IPS DF 4.7 (cell line): ENCODE data around the gene RPP40.
A peak's percentile ranks its signal among the peaks of the same experiment; 100 is the strongest.
"Not testable (repeated sequence)": the region's sequence is repeated elsewhere in the genome, so short reads cannot be mapped to it uniquely, and the experiment has no call there.

Source experiments
- DNase-seq: peaks from one replicate; pipeline ENCODE4 v3.0.0-alpha.2; 2013; ENCODE audit warnings: low spot score; ENCODE audit errors: extremely low read depth

Gene RPP40, protein sequence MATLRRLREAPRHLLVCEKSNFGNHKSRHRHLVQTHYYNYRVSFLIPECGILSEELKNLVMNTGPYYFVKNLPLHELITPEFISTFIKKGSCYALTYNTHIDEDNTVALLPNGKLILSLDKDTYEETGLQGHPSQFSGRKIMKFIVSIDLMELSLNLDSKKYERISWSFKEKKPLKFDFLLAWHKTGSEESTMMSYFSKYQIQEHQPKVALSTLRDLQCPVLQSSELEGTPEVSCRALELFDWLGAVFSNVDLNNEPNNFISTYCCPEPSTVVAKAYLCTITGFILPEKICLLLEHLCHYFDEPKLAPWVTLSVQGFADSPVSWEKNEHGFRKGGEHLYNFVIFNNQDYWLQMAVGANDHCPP

DNA sequence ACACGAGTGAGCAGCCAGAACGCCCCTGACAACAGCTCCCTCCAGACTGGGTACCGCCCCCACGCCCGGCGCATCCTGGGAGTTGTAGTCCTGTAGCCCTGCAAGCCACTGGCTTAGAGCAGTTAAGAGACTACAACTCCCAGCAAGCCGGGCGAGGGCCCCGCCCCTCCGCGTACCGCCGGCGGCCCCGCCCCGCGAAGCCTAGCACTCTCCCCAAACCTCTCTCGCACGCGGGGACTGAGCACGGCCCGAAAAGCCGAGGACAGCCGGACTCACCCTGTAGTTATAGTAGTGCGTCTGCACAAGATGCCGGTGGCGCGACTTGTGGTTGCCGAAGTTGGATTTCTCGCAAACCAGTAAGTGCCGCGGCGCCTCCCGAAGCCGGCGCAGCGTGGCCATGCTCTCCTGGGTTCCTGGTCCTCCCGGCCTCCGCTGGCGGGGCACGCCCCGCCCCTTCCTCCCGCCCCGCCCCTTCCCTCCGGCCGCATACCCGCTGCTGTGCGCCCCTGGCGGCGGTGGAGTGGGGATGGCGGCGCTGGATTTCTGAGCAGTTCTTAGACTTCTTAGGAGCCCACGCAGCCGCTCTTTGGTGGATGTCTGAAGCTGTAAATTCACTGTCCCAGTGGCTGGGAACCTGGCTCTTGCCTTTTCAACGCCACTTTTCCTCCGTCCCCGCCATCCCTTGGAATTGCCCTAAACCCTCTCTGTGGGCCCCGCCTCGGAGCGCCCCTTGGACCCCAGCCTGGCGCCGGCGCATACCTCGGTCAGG is at the start of gene RPP40:
Gene RPP40 (minus strand): TSS at position 434 of the 769 bp plus-strand sequence. CDS start 35 bp downstream, at position 399.
- peak; percentile 74 for DNase-seq

- no peak for DNase-seq
Measured at GRCh38 chr6:5053038-5053437, 49.2 kb upstream of the RPP40 start.

- DNase-seq: no peak
Measured at GRCh38 chr6:5051394-5051793, 47.6 kb upstream of the RPP40 start.

GRCh38 chr6:5050009-5050408 is 46.2 kb upstream of the RPP40 start:
- DNase-seq: no peak

- no peak for DNase-seq
Measured at GRCh38 chr6:5046430-5046829, 42.6 kb upstream of the RPP40 start.

- DNase-seq: no peak
Measured at GRCh38 chr6:5045416-5045815, 41.6 kb upstream of the RPP40 start.

DNA sequence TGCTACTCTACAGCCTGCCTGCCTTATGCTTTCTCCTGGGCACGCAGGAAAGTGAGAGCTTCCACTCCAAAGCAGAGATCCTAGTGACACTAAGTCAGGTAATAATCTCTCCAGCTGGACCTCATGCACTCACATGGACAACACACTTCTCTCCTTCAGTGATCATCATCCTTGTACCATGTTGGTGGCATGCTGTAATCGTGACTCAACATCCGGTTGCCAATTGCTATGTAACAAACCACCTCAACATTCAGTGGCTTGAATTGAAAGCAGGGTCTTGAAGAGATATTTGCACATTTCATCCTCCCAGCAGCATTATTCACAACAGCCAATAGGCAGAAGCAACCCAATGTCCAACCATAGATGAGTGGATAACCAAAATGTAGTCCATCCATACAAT is 41.0 kb upstream of the RPP40 start:
- no peak for DNase-seq

GRCh38 chr6:5042436-5042835 is 38.6 kb upstream of the RPP40 start:
- no peak for DNase-seq

- no peak for DNase-seq
Measured at GRCh38 chr6:5041955-5042354, 38.1 kb upstream of the RPP40 start.

DNA sequence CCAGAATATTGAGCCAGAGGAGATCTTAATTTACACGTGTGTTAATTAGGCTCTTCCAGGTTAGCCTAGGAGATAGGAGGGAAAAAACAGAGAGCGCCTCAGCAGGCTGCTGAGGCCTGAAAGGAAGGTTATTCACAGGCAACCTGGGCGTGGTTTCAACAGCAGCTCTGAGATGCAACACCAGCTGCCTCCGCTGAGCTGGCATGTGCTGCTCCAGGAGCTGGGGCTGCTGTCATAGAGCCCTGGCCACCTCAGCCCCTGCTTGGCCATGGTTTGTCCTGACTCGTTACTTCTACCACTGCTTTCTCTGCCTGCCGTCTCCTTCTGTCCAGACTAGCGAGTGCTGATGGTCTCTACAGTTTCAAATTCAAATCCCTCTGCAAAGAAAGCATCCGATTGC is 32.4 kb upstream of the RPP40 start:
- no peak for DNase-seq

DNA sequence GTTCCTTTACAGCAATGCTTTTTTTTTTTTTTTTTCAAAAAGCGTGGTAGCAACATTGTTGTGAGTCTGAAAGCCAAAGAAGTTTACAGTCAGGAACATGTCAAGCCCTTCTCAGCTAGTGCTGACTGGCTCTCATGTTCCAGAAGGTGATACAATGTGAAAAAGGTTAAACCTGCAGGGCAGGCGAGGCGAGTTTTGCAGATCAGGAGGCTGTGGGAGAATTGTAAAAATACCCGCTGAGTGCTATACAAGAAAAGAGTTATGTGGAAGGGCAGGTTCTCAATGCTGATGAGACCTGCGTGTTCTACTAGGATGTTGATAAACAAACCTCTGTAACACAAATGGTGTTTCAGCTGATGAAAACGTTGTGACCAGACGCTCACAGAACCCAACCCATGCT is 30.9 kb upstream of the RPP40 start:
- DNase-seq: no peak

GRCh38 chr6:5034328-5034727 is 30.5 kb upstream of the RPP40 start:
- no peak for DNase-seq

GRCh38 chr6:5033214-5033904 is 29.5 kb upstream of the RPP40 start:
- DNase-seq: not testable (repeated sequence)

DNA sequence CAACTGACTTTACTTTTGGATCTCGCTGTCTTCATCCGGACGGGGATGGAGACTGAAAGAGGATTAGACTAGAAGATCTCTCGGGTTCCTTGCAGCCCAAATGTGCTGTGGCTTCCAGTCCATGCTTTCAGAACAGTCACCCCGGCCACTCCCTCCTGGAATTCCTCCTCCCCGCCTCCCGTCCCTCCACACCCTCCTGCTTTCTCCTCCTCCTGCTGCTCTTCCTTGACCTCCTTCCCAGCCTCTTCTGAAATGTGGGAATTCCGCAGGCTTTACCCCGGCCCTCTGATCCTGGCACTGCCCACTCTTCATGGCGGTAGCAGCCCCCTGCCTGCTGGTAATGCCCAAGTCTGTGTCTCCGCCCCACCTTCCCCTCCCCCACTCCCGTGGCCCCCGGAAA is 28.9 kb upstream of the RPP40 start:
- DNase-seq: not testable (repeated sequence)

GRCh38 chr6:5031150-5031549 is 27.3 kb upstream of the RPP40 start:
- no peak for DNase-seq

DNA sequence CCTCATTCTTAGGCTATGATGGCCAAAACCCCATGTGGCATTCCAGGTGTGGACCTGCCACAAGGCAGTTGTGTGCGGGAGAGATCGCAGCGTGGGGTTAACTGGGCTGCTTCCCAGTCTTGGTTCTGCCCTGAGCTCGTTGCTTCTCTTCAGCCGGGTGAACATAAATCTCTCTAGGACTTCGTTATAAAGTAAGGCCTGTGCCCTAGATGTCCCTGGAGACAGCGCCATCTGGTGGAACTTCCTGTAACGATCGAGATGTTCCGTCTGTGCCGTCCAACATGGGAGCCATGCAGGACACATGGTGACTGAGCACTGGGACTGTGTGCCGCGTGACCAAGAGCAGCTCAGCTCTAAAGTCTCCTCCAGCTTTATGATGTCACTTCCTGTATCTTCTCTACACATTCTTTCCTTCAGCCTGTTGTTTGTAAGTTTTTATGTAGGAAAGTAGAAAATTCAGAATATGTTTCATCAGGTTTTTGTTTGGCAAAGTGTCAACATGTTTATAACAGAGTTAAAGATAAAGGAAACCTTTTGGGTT is 26.8 kb upstream of the RPP40 start:
- peak; percentile 91 for DNase-seq

GRCh38 chr6:5029609-5030008 is 25.8 kb upstream of the RPP40 start:
- no peak for DNase-seq

- no peak for DNase-seq
Measured at GRCh38 chr6:5028921-5029320, 25.1 kb upstream of the RPP40 start.

GRCh38 chr6:5028301-5028700 is 24.5 kb upstream of the RPP40 start:
- DNase-seq: no peak

DNA sequence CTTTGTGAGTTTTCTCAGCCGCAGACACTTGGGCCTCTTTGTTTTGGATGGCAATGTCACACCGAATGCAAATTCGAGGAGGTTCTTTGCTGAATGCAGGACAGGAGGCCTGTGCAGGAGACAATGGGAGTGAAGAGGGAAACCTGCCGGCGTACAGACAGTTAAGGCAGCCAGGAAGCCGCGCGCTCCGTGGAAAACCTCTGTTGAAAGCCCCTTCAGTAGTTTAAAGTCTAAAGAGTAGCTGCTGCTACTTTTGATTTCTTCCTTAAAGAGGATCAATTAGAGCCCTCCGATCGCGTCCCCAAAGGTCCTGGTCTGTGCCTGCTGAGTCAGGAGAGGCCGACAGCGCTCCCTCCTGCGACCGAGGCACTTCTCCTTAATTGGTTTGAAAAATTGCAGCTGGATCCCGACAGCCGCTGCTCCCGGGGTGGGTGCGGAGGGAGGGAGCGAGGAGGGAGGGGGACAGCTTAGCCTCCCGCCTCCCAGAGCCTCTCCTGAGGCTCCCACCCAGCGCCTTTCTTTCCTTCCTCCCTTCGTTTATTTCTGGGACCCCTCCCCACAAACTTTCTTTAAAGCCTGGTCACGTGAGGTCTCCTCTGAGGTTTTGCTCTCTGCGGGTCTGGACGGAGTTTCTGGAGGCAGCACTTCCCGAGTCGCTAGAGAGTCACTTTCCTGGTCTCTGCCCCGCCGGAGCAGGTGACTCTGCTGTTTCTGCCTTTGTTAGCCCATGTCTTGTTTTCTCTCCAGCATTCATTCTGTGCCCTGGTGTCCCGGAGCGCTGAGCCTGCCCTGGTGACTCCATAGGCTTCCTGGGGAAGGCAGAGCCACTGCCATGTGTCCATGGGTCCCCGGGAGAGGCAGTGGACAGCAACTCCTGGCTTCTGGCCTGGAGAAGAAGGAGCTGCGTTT is 22.3 kb upstream of the RPP40 start:
- no peak for DNase-seq

DNA sequence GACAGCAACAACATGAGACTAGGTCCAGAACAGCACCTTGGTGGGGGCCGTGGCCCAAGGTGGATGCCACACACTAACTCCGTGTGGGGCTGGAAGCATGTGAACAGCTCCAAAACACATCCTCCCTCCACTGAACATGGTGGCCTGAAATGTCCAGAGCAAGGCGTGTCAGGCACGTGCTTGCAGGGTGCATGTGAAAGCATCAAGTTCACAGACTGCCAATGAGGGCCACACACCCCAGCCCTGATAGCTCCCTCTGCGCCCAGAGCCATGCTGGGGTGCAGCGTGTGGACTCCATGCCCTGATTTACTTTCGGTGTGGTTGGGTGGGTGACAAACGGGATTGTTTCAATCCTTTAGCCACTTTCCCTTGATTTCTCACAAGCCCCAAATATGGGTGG is 20.1 kb upstream of the RPP40 start:
- no peak for DNase-seq
